ENCODE data around the gene PCDH9.
A peak's percentile ranks its signal among the peaks of the same experiment; 100 is the strongest.

PCDH9 gene

GRCh38 chr13:66689628-66690027 lies 540.5 kb downstream of the PCDH9 start:
- Histone ChIP-seq H3K27ac (ENCODE audit: low read depth, low read length, poor library complexity, severe bottlenecking) (peak overlapping the region; percentile 84), H3F3A (ENCODE audit: insufficient read depth, low read length) (no peaks in the 10 kb centered on the region), H3K4me2 (ENCODE audit: low read length) (peak overlapping the region; percentile 28), H3K27me3 (ENCODE audit: insufficient read depth, low read length) (no peaks in the 10 kb centered on the region), H3K36me3 (ENCODE audit: insufficient read depth, low read length) (no peaks in the 10 kb centered on the region; the same call in 1 of the 2 replicates), H2AFZ (ENCODE audit: low read length) (peak overlapping the region; percentile 45), H3K4me1 (ENCODE audit: insufficient read depth, low read length, severe bottlenecking) (peaks cover 22% of the 10 kb centered on the region), H3K9me3 (ENCODE audit: low read length) (peaks cover 27% of the 10 kb centered on the region), H3K9me2 (ENCODE audit: low read depth, low read length) (no peaks in the 10 kb centered on the region), H3K9ac (ENCODE audit: low read length) (peak overlapping the region; percentile 50), H3K79me2 (ENCODE audit: insufficient read depth, low read length) (no peaks in the 10 kb centered on the region), H4K20me1 (ENCODE audit: insufficient read depth, low read length) (no peaks in the 10 kb centered on the region), H3K4me3 (ENCODE audit: low read depth, low read length, poor library complexity, severe bottlenecking) (no peak overlapping the region)
- no peak for TF ChIP-seq EZH2 (IDR thresholded peaks at IDR 0.05; ENCODE audit: borderline replicate concordance, low read length)
- TF ChIP-seq CTCF (IDR thresholded peaks at IDR 0.05; ENCODE audit: low read length), result peak; percentile 84

GRCh38 chr13:66689037-66689619 lies 541.0 kb downstream of the PCDH9 start:
- no peaks in the 10 kb centered on the region for H3K79me2 ChIP-seq (ENCODE audit: insufficient read depth, low read length)
- H3K9me2 ChIP-seq (ENCODE audit: low read depth, low read length), result no peaks in the 10 kb centered on the region
- peak overlapping the region; percentile 14; the same call in 1 of the 2 replicates for H2AFZ ChIP-seq (ENCODE audit: low read length)
- peak overlapping the region; percentile 28 for H3K4me2 ChIP-seq (ENCODE audit: low read length)
- TF ChIP-seq EZH2 (IDR thresholded peaks at IDR 0.05; ENCODE audit: borderline replicate concordance, low read length), result no peak
- peak; percentile 67 for TF ChIP-seq CTCF (IDR thresholded peaks at IDR 0.05; ENCODE audit: low read length)
- H3F3A ChIP-seq (ENCODE audit: insufficient read depth, low read length), result no peaks in the 10 kb centered on the region
- peaks cover 32% of the 10 kb centered on the region for H3K9me3 ChIP-seq (ENCODE audit: low read length)
- H3K27me3 ChIP-seq (ENCODE audit: insufficient read depth, low read length), result no peaks in the 10 kb centered on the region
- peak overlapping the region; percentile 84 for H3K27ac ChIP-seq (ENCODE audit: low read depth, low read length, poor library complexity, severe bottlenecking)
- H3K9ac ChIP-seq (ENCODE audit: low read length), result peak overlapping the region; percentile 33
- H4K20me1 ChIP-seq (ENCODE audit: insufficient read depth, low read length), result no peaks in the 10 kb centered on the region
- no peak overlapping the region for H3K4me3 ChIP-seq (ENCODE audit: low read depth, low read length, poor library complexity, severe bottlenecking)
- peaks cover 22% of the 10 kb centered on the region for H3K4me1 ChIP-seq (ENCODE audit: insufficient read depth, low read length, severe bottlenecking)
- H3K36me3 ChIP-seq (ENCODE audit: insufficient read depth, low read length), result no peaks in the 10 kb centered on the region; the same call in 1 of the 2 replicates

GRCh38 chr13:66681403-66681802 lies 548.7 kb downstream of the PCDH9 start:
- Histone ChIP-seq H3K9me2 (ENCODE audit: low read depth, low read length) (no peaks in the 10 kb centered on the region), H3K27me3 (ENCODE audit: insufficient read depth, low read length) (no peaks in the 10 kb centered on the region), H3K9me3 (ENCODE audit: low read length) (peaks cover 34% of the 10 kb centered on the region), H3K4me2 (ENCODE audit: low read length) (no peak overlapping the region), H2AFZ (ENCODE audit: low read length) (no peak overlapping the region), H3K4me1 (ENCODE audit: insufficient read depth, low read length, severe bottlenecking) (no peaks in the 10 kb centered on the region), H3F3A (ENCODE audit: insufficient read depth, low read length) (no peaks in the 10 kb centered on the region), H3K79me2 (ENCODE audit: insufficient read depth, low read length) (no peaks in the 10 kb centered on the region), H3K27ac (ENCODE audit: low read depth, low read length, poor library complexity, severe bottlenecking) (no peak overlapping the region), H3K4me3 (ENCODE audit: low read depth, low read length, poor library complexity, severe bottlenecking) (no peak overlapping the region), H3K36me3 (ENCODE audit: insufficient read depth, low read length) (no peaks in the 10 kb centered on the region; the same call in 1 of the 2 replicates), H4K20me1 (ENCODE audit: insufficient read depth, low read length) (no peaks in the 10 kb centered on the region), H3K9ac (ENCODE audit: low read length) (no peak overlapping the region)
- TF ChIP-seq EZH2 (IDR thresholded peaks at IDR 0.05; ENCODE audit: borderline replicate concordance, low read length) (no peak), CTCF (IDR thresholded peaks at IDR 0.05; ENCODE audit: low read length) (no peak)

All from OCI-LY1 (cell line).